BE2C (cell line): ENCODE results near the gene CHRNA5.
"Not testable (repeated sequence)": the region's sequence is repeated elsewhere in the genome, so short reads cannot be mapped to it uniquely, and the experiment has no call there.

ENCODE experiments used
- DNase-seq: peaks from one replicate; pipeline ENCODE4 v3.0.0-alpha.2; 2020
- H3K27me3 ChIP-seq: fragments of 250-450 bp; sonication (Bioruptor Pico); 2 replicates; pipeline ENCODE4 v1.5.1; 2020; ENCODE audit warnings: mild to moderate bottlenecking
- H3K36me3 ChIP-seq: fragments of 250-450 bp; sonication (Bioruptor Pico); 2 replicates; pipeline ENCODE4 v1.5.1; 2020; ENCODE audit warnings: mild to moderate bottlenecking
- H3K4me1 ChIP-seq: fragments of 250-450 bp; sonication (Bioruptor Pico); 2 replicates; pipeline ENCODE4 v1.5.1; 2020
- H3K4me3 ChIP-seq: 2 replicates; pipeline ENCODE4 v1.5.1; 2011; ENCODE audit warnings: low read depth, low read length
- H3K9me3 ChIP-seq: fragments of 250-450 bp; sonication (Bioruptor Pico); 2 replicates; pipeline ENCODE4 v1.5.1; 2020
- CTCF ChIP-seq: IDR thresholded peaks from 2 replicates; pipeline ENCODE4 v1.5.1; 2012; ENCODE audit warnings: mild to moderate bottlenecking, low read depth, low read length

The CHRNA5 gene

GRCh38 chr15:78537266-78537905, 27.9 kb upstream of the CHRNA5 start:
- Histone ChIP-seq H3K27me3 (no peaks in the 10 kb centered on the region), H3K4me3 (no peak overlapping the region), H3K4me1 (no peaks in the 10 kb centered on the region), H3K9me3 (no peaks in the 10 kb centered on the region), H3K36me3 (peaks cover 6% of the 10 kb centered on the region)
- no peak for TF ChIP-seq CTCF
- DNase-seq = no peak

GRCh38 chr15:78538358-78538757, 27.0 kb upstream of the CHRNA5 start:
- Histone ChIP-seq H3K27me3 (no peaks in the 10 kb centered on the region), H3K4me1 (no peaks in the 10 kb centered on the region), H3K36me3 (peaks cover 16% of the 10 kb centered on the region), H3K4me3 (no peak overlapping the region), H3K9me3 (no peaks in the 10 kb centered on the region)
- no peak for TF ChIP-seq CTCF
- DNase-seq = no peak

- H3K9me3 ChIP-seq, DNase-seq, H3K27me3 ChIP-seq, H3K4me1 ChIP-seq: not testable (repeated sequence)
- peaks cover 19% of the 10 kb centered on the region for H3K36me3 ChIP-seq
- peak overlapping the region; percentile 92 for H3K4me3 ChIP-seq
Measured at GRCh38 chr15:78539464-78540140, 25.7 kb upstream of the CHRNA5 start.

- no peaks in the 10 kb centered on the region for H3K27me3 ChIP-seq
- H3K9me3 ChIP-seq = no peaks in the 10 kb centered on the region
- no peaks in the 10 kb centered on the region for H3K4me1 ChIP-seq
- DNase-seq = peak; percentile 94
- no peak for TF ChIP-seq CTCF
- peaks cover 26% of the 10 kb centered on the region for H3K36me3 ChIP-seq
- peak within 1 kb of the TSS; percentile 92 for H3K4me3 ChIP-seq
Measured at GRCh38 chr15:78540141-78540870, 25.0 kb upstream of the CHRNA5 start, which contains the start of gene PSMA4. Gene PSMA4 (plus strand): TSS chr15:78540444. CDS start chr15:78541928, 1,484 bp downstream.

- DNase-seq = no peak
- Histone ChIP-seq H3K4me3 (peak overlapping the region; percentile 92), H3K27me3 (no peaks in the 10 kb centered on the region), H3K36me3 (peaks cover 34% of the 10 kb centered on the region), H3K4me1 (no peaks in the 10 kb centered on the region), H3K9me3 (no peaks in the 10 kb centered on the region)
- TF ChIP-seq CTCF = no peak
Measured at GRCh38 chr15:78540871-78541743, 24.2 kb upstream of the CHRNA5 start.

GRCh38 chr15:78541744-78542034, 23.6 kb upstream of the CHRNA5 start:
- Histone ChIP-seq H3K4me3 (peak overlapping the region; percentile 92), H3K9me3 (no peaks in the 10 kb centered on the region), H3K27me3 (no peaks in the 10 kb centered on the region), H3K36me3 (peaks cover 40% of the 10 kb centered on the region), H3K4me1 (no peaks in the 10 kb centered on the region)
- no peak for TF ChIP-seq CTCF
- DNase-seq = no peak
